Liver (tissue), 3 donors: Measurements from ENCODE around the gene FAXDC2.

Source experiments
- EGR1 ChIP-seq, 2 donors: IDR thresholded peaks; 2 replicates each; pipeline ENCODE4 v1.6.1; 2016 to 2018; ENCODE audit warnings: antibody characterized with exemption in 2 of 2, low read depth in 2 of 2
- FOXA1 ChIP-seq: IDR thresholded peaks from 2 replicates; pipeline ENCODE4 v1.6.1; 2016; ENCODE audit warnings: antibody characterized with exemption
- GABPA ChIP-seq, 2 donors: IDR thresholded peaks in 1 of 2; conservative IDR thresholded peaks in 1 of 2; 2 replicates each; pipeline ENCODE4 v1.6.1; 2016; ENCODE audit warnings: antibody characterized with exemption in 2 of 2, mild to moderate bottlenecking in 1 of 2, moderate library complexity in 1 of 2
- JUND ChIP-seq, 2 donors: IDR thresholded peaks; 2 replicates each; pipeline ENCODE4 v1.6.1; 2016; ENCODE audit warnings: antibody characterized with exemption in 2 of 2
- RAD21 ChIP-seq, 2 donors: IDR thresholded peaks; 2 replicates each; pipeline ENCODE4 v1.6.1; 2016; ENCODE audit warnings: antibody characterized with exemption in 2 of 2, mild to moderate bottlenecking in 2 of 2
- SP1 ChIP-seq: IDR thresholded peaks from 2 replicates; pipeline ENCODE4 v1.6.1; 2018; ENCODE audit warnings: antibody characterized with exemption, mild to moderate bottlenecking
- TAF1 ChIP-seq: conservative IDR thresholded peaks from 2 replicates; pipeline ENCODE4 v1.6.1; 2016; ENCODE audit warnings: antibody characterized with exemption, mild to moderate bottlenecking
- YY1 ChIP-seq: IDR thresholded peaks from 2 replicates; pipeline ENCODE4 v1.6.1; 2016; ENCODE audit warnings: antibody characterized with exemption, mild to moderate bottlenecking
- TF ChIP-seq, protein P1 (sequence below): fragments of 150-350 bp; IDR thresholded peaks from 2 replicates; pipeline ENCODE4 v1.5.1; 2017; ENCODE audit warnings: improper control_type of control experiment, low read depth, low read length; ENCODE audit not compliant: missing input control
- TF ChIP-seq, protein P2 (sequence below): IDR thresholded peaks from 2 replicates; pipeline ENCODE4 v1.6.1; 2016; ENCODE audit warnings: antibody characterized with exemption, mild to moderate bottlenecking
- TF ChIP-seq, protein P3 (sequence below): IDR thresholded peaks from 2 replicates; pipeline ENCODE4 v1.6.1; 2016; ENCODE audit warnings: antibody characterized with exemption
- TF ChIP-seq, protein P4 (sequence below): IDR thresholded peaks from 2 replicates; pipeline ENCODE4 v1.6.1; 2016; ENCODE audit warnings: antibody characterized with exemption
- donor health status: healthy.
- donor health status: healthy.

DNA sequence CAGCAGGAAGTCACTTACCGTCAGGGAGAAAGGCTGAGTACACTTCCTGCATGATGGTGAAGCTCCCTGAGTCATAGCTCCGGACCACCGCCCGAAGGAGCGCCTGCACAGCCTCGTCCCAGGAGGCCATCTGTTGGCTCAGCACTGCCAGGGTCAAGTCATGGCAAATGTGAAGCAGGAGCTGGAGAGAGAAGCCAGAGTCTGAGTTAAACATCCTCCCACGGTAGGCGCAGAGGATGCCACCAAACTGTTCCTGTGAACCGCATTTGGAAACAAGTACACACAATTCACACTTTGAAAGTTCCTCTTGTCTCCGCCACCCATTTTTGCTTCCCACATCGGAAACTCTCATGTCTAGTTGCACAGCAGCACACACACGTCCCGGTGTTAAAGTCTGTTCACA, 42.0 kb upstream of the FAXDC2 start:
- TF ChIP-seq, protein P1, sequence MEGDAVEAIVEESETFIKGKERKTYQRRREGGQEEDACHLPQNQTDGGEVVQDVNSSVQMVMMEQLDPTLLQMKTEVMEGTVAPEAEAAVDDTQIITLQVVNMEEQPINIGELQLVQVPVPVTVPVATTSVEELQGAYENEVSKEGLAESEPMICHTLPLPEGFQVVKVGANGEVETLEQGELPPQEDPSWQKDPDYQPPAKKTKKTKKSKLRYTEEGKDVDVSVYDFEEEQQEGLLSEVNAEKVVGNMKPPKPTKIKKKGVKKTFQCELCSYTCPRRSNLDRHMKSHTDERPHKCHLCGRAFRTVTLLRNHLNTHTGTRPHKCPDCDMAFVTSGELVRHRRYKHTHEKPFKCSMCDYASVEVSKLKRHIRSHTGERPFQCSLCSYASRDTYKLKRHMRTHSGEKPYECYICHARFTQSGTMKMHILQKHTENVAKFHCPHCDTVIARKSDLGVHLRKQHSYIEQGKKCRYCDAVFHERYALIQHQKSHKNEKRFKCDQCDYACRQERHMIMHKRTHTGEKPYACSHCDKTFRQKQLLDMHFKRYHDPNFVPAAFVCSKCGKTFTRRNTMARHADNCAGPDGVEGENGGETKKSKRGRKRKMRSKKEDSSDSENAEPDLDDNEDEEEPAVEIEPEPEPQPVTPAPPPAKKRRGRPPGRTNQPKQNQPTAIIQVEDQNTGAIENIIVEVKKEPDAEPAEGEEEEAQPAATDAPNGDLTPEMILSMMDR = no peak
- TF ChIP-seq YY1 (no peak), SP1 (no peak), TAF1 (no peak), RAD21 (IDR thresholded peaks at IDR 0.05) (no peak), FOXA1 (no peak), JUND (IDR thresholded peaks at IDR 0.05) (no peak), GABPA (IDR thresholded peaks at IDR 0.05 in 1 of 2, conservative IDR thresholded peaks at IDR 0.05 in 1 of 2) (no peak), EGR1 (IDR thresholded peaks at IDR 0.05; ENCODE audit: low read depth in 2 of 2) (no peak)
- TF ChIP-seq, protein P2, sequence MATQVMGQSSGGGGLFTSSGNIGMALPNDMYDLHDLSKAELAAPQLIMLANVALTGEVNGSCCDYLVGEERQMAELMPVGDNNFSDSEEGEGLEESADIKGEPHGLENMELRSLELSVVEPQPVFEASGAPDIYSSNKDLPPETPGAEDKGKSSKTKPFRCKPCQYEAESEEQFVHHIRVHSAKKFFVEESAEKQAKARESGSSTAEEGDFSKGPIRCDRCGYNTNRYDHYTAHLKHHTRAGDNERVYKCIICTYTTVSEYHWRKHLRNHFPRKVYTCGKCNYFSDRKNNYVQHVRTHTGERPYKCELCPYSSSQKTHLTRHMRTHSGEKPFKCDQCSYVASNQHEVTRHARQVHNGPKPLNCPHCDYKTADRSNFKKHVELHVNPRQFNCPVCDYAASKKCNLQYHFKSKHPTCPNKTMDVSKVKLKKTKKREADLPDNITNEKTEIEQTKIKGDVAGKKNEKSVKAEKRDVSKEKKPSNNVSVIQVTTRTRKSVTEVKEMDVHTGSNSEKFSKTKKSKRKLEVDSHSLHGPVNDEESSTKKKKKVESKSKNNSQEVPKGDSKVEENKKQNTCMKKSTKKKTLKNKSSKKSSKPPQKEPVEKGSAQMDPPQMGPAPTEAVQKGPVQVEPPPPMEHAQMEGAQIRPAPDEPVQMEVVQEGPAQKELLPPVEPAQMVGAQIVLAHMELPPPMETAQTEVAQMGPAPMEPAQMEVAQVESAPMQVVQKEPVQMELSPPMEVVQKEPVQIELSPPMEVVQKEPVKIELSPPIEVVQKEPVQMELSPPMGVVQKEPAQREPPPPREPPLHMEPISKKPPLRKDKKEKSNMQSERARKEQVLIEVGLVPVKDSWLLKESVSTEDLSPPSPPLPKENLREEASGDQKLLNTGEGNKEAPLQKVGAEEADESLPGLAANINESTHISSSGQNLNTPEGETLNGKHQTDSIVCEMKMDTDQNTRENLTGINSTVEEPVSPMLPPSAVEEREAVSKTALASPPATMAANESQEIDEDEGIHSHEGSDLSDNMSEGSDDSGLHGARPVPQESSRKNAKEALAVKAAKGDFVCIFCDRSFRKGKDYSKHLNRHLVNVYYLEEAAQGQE = no peak
- TF ChIP-seq, protein P3, sequence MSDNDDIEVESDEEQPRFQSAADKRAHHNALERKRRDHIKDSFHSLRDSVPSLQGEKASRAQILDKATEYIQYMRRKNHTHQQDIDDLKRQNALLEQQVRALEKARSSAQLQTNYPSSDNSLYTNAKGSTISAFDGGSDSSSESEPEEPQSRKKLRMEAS = no peak
- TF ChIP-seq, protein P4, sequence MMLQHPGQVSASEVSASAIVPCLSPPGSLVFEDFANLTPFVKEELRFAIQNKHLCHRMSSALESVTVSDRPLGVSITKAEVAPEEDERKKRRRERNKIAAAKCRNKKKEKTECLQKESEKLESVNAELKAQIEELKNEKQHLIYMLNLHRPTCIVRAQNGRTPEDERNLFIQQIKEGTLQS = no peak
